ENCODE data around the gene FAS. TPM values are rescaled to one million over a fixed set of nuclear protein-coding genes. Genes with fewer than 3 reads are reported as not detected.

Gene FAS
- total RNA-seq, 2 experiments from 2014 or later = 7.7 to 19.2 TPM

DNA sequence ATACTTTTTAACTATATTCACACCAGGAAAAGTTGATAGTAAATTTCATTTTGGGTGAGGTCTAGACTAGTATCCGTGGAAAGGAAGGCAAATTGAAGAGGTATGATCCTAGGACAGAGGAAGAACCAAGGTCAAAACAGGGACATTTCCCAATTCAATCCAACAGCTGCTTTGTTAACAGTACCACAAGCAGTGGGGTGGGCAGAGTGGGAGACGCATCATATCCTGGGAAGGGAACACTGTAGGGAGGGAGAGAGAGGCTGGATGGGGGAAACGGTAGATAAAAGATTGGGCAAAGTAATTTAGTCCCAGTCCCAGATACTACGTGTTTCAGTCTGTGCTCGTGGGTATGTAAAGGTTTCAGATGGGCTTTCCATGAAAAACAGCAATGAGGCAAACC, 9.2 kb upstream of the FAS start:
- no peaks in the 10 kb centered on the region for H3K4me1 ChIP-seq (ENCODE audit: insufficient read depth, low read length, poor library complexity, severe bottlenecking)
- H3K36me3 ChIP-seq (ENCODE audit: insufficient read depth, low read length) = no peaks in the 10 kb centered on the region
- H3K9me3 ChIP-seq (ENCODE audit: low read length) = peaks cover 2% of the 10 kb centered on the region; the same call in 1 of the 2 replicates
- TF ChIP-seq, protein P1, sequence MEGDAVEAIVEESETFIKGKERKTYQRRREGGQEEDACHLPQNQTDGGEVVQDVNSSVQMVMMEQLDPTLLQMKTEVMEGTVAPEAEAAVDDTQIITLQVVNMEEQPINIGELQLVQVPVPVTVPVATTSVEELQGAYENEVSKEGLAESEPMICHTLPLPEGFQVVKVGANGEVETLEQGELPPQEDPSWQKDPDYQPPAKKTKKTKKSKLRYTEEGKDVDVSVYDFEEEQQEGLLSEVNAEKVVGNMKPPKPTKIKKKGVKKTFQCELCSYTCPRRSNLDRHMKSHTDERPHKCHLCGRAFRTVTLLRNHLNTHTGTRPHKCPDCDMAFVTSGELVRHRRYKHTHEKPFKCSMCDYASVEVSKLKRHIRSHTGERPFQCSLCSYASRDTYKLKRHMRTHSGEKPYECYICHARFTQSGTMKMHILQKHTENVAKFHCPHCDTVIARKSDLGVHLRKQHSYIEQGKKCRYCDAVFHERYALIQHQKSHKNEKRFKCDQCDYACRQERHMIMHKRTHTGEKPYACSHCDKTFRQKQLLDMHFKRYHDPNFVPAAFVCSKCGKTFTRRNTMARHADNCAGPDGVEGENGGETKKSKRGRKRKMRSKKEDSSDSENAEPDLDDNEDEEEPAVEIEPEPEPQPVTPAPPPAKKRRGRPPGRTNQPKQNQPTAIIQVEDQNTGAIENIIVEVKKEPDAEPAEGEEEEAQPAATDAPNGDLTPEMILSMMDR (conservative IDR thresholded peaks at IDR 0.05; ENCODE audit: low read length) = no peak
- no peak for TF ChIP-seq EZH2phosphoT487 (IDR thresholded peaks at IDR 0.05; ENCODE audit: borderline replicate concordance, low read depth, low read length)
- CTCF ChIA-PET (ENCODE audit: unreplicated experiment) = no interaction called here
- no peak overlapping the region for H3K4me3 ChIP-seq (ENCODE audit: low read depth, low read length, poor library complexity, severe bottlenecking)
- POLR2A ChIA-PET = interaction anchor here (0.8 to 1.3 kb wide), 2 partner anchors 9 to 32 kb away, joined by 3 to 4 read pairs; partner anchors contain the start of gene FAS
- no peak overlapping the region for H2AFZ ChIP-seq (ENCODE audit: low read length)
- H3K4me2 ChIP-seq (ENCODE audit: low read length) = no peak overlapping the region
- H3K79me2 ChIP-seq (ENCODE audit: insufficient read depth, low read depth, low read length) = no peaks in the 10 kb centered on the region
- intact Hi-C loops (cut with micrococcal nuclease; ENCODE audit: unreplicated experiment) = no loop called here
- BruUV-seq (replicated peaks) = no TSS peak
- H3K9me2 ChIP-seq (ENCODE audit: insufficient read depth, low read length) = no peaks in the 10 kb centered on the region
- H4K20me1 ChIP-seq (ENCODE audit: insufficient read depth, low read length) = no peaks in the 10 kb centered on the region
- no peak for DNase-seq (ENCODE audit: low spot score)
- H3K27ac ChIP-seq (ENCODE audit: low read depth, low read length, poor library complexity, severe bottlenecking) = no peak overlapping the region

DNA sequence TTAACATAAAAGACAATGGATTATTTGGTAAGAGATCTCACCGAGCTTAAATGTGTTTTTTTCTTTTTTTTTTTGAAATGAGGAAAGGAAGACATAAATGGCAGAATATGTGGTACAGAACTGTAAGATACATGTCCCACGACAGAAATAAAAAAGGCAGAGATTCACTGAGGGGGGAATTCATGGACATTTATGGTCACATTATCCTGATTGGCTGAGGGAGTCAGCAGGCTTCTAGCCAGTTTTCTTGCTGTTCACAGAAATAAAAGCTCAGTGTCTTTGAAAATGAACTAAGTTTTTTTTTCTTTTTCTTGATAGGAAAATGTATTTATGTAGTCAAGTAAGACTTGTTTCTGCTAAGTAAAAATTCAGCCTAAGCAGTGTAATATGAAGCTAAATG, 8.2 kb upstream of the FAS start:
- Histone ChIP-seq H3K4me1 (ENCODE audit: insufficient read depth, low read length, poor library complexity, severe bottlenecking) (no peaks in the 10 kb centered on the region), H3K79me2 (ENCODE audit: insufficient read depth, low read depth, low read length) (no peaks in the 10 kb centered on the region), H2AFZ (ENCODE audit: low read length) (no peak overlapping the region), H3K9me3 (ENCODE audit: low read length) (peaks cover 12% of the 10 kb centered on the region; the same call in 1 of the 2 replicates), H3K27ac (ENCODE audit: low read depth, low read length, poor library complexity, severe bottlenecking) (no peak overlapping the region), H3K9me2 (ENCODE audit: insufficient read depth, low read length) (no peaks in the 10 kb centered on the region), H3K4me2 (ENCODE audit: low read length) (no peak overlapping the region), H4K20me1 (ENCODE audit: insufficient read depth, low read length) (no peaks in the 10 kb centered on the region), H3K4me3 (ENCODE audit: low read depth, low read length, poor library complexity, severe bottlenecking) (no peak overlapping the region), H3K36me3 (ENCODE audit: insufficient read depth, low read length) (no peaks in the 10 kb centered on the region)
- BruUV-seq (replicated peaks) = no TSS peak
- POLR2A ChIA-PET = interaction anchor here (0.5 to 1.3 kb wide), 6 partner anchors 8 to 1059 kb away, joined by 3 to 6 read pairs (median 4); partner anchors contain the start of gene FAS
- DNase-seq (ENCODE audit: low spot score) = no peak
- intact Hi-C loops (cut with micrococcal nuclease; ENCODE audit: unreplicated experiment) = no loop called here
- TF ChIP-seq, protein P1 (conservative IDR thresholded peaks at IDR 0.05; ENCODE audit: low read length) = no peak
- TF ChIP-seq EZH2phosphoT487 (IDR thresholded peaks at IDR 0.05; ENCODE audit: borderline replicate concordance, low read depth, low read length) = no peak
- CTCF ChIA-PET (ENCODE audit: unreplicated experiment) = no interaction called here

DNA sequence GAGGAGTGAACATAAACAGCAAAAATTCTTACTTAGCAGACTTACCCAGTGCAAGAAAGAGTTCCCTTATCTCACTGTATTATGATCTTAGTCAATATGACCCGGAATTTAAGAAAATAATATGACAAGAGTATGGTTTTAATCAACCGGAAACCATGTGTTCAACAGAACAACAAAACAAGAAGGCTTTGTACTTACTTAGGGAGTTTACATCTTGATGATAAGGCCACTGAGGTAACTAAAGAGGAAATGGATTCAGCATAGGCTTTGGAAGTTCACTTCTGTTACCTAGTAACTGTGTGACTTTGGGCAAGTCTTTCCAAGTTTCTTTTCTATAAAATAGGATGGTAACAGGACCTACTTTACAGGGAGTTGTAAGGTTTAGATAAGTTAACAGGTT, 7.4 kb upstream of the FAS start:
- Histone ChIP-seq H4K20me1 (ENCODE audit: insufficient read depth, low read length) (no peaks in the 10 kb centered on the region), H3K4me1 (ENCODE audit: insufficient read depth, low read length, poor library complexity, severe bottlenecking) (no peaks in the 10 kb centered on the region), H3K4me3 (ENCODE audit: low read depth, low read length, poor library complexity, severe bottlenecking) (no peak overlapping the region), H3K9me3 (ENCODE audit: low read length) (peaks cover 14% of the 10 kb centered on the region; the same call in 1 of the 2 replicates), H3K9me2 (ENCODE audit: insufficient read depth, low read length) (no peaks in the 10 kb centered on the region), H3K4me2 (ENCODE audit: low read length) (no peak overlapping the region), H2AFZ (ENCODE audit: low read length) (no peak overlapping the region), H3K27ac (ENCODE audit: low read depth, low read length, poor library complexity, severe bottlenecking) (no peak overlapping the region), H3K79me2 (ENCODE audit: insufficient read depth, low read depth, low read length) (no peaks in the 10 kb centered on the region), H3K36me3 (ENCODE audit: insufficient read depth, low read length) (no peaks in the 10 kb centered on the region)
- DNase-seq (ENCODE audit: low spot score) = no peak
- TF ChIP-seq, protein P1 (conservative IDR thresholded peaks at IDR 0.05; ENCODE audit: low read length) = no peak
- TF ChIP-seq EZH2phosphoT487 (IDR thresholded peaks at IDR 0.05; ENCODE audit: borderline replicate concordance, low read depth, low read length) = no peak
- intact Hi-C loops (cut with micrococcal nuclease; ENCODE audit: unreplicated experiment) = no loop called here
- POLR2A ChIA-PET = interaction anchor here (0.5 to 1.3 kb wide), 2 partner anchors 7 to 34 kb away, joined by 3 to 4 read pairs; partner anchors contain the start of gene FAS
- CTCF ChIA-PET (ENCODE audit: unreplicated experiment) = no interaction called here
- no TSS peak for BruUV-seq (replicated peaks)
